Esophagus muscularis mucosa (tissue), 4 donors: ENCODE measurements around the gene ARL15.

Experiments
- EP300 ChIP-seq: sonication (generic); formaldehyde crosslinking; IDR thresholded peaks from one replicate; pipeline ENCODE4 v1.6.1; 2017; ENCODE audit warnings: antibody characterized with exemption
- POLR2A ChIP-seq: fragments of 450-650 bp; IDR thresholded peaks from one replicate; pipeline ENCODE4 v1.6.1; 2017; ENCODE audit warnings: antibody characterized with exemption, moderate library complexity, mild to moderate bottlenecking, low read depth
- POLR2AphosphoS5 ChIP-seq, 2 donors: sonication (generic); formaldehyde crosslinking; IDR thresholded peaks; one replicate each; pipeline ENCODE4 v1.6.1; 2017; ENCODE audit warnings: antibody characterized with exemption in 2 of 2
- TF ChIP-seq, protein P1 (sequence below), 3 experiments: fragments of 200-600 bp in 2 of 3; fragments of 450-650 bp in 1 of 3; sonication (generic) in 2 of 3; IDR thresholded peaks; one replicate each; pipeline ENCODE4 v1.5.1; 2017 to 2019; ENCODE audit warnings: antibody characterized with exemption in 3 of 3, mild to moderate bottlenecking in 2 of 3, moderate library complexity in 1 of 3

DNA sequence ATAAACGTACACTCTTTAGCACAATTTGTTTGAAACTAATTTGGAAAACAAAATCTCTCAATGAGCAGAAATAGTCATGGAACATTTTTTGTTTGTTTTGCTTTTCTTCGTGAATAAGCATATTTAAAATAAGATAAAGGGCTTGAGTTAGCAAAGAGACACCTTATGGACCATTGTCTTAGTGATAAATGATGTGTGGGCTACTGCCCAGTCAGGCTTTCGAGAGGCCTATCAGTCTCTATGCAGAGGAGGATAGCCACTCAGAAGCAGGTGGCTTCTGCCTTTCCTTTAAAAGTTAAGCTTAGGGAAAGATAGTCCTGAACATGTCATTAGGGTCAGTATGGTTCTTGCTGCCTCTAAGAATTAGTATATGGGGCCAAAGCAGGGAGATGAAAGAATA is 2.1 kb upstream of the ARL15 start:
- TF ChIP-seq, protein P1, sequence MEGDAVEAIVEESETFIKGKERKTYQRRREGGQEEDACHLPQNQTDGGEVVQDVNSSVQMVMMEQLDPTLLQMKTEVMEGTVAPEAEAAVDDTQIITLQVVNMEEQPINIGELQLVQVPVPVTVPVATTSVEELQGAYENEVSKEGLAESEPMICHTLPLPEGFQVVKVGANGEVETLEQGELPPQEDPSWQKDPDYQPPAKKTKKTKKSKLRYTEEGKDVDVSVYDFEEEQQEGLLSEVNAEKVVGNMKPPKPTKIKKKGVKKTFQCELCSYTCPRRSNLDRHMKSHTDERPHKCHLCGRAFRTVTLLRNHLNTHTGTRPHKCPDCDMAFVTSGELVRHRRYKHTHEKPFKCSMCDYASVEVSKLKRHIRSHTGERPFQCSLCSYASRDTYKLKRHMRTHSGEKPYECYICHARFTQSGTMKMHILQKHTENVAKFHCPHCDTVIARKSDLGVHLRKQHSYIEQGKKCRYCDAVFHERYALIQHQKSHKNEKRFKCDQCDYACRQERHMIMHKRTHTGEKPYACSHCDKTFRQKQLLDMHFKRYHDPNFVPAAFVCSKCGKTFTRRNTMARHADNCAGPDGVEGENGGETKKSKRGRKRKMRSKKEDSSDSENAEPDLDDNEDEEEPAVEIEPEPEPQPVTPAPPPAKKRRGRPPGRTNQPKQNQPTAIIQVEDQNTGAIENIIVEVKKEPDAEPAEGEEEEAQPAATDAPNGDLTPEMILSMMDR (IDR thresholded peaks at IDR 0.05): no peak
- TF ChIP-seq EP300 (no peak), POLR2A (no peak), POLR2AphosphoS5 (IDR thresholded peaks at IDR 0.05) (no peak)
